Bone marrow (tissue), 2 donors: ENCODE results near the gene UBE2G1.
A peak's percentile ranks its signal among the peaks of the same experiment; 100 is the strongest.
"Not testable (repeated sequence)": the region's sequence is repeated elsewhere in the genome, so short reads cannot be mapped to it uniquely, and the experiment has no call there.

Experiments
- DNase-seq, 2 donors: peaks; one replicate each; lab custom pipeline; 2025; lab: John Stamatoyannopoulos, UW

UBE2G1 gene

GRCh38 chr17:4301066-4301465 is 65.4 kb downstream of the UBE2G1 start:
- no peak for DNase-seq

- no peak for DNase-seq
These were observed 69.1 kb downstream of the UBE2G1 start for GRCh38 chr17:4297351-4297750.

GRCh38 chr17:4295686-4296085 is 70.8 kb downstream of the UBE2G1 start:
- DNase-seq, result no peak

- DNase-seq, result peak in 1 of 2 donors; percentile 1
These were observed 72.9 kb downstream of the UBE2G1 start for GRCh38 chr17:4293572-4293971.

- no peak for DNase-seq
These were observed 78.8 kb downstream of the UBE2G1 start for GRCh38 chr17:4287710-4288109.

- no peak for DNase-seq
These were observed 90.0 kb downstream of the UBE2G1 start for GRCh38 chr17:4276514-4276913.

- no peak for DNase-seq
These were observed 93.5 kb downstream of the UBE2G1 start for GRCh38 chr17:4272972-4273368.

- no peak for DNase-seq
These were observed 94.1 kb downstream of the UBE2G1 start for GRCh38 chr17:4272213-4272971.

- no peak for DNase-seq
These were observed 95.7 kb downstream of the UBE2G1 start for GRCh38 chr17:4270736-4271135.

GRCh38 chr17:4269915-4270314 is 96.6 kb downstream of the UBE2G1 start:
- DNase-seq, result no peak

- no peak for DNase-seq
These were observed 99.1 kb downstream of the UBE2G1 start for GRCh38 chr17:4267402-4267801.

- DNase-seq, result no peak
These were observed 99.9 kb downstream of the UBE2G1 start for GRCh38 chr17:4266550-4266949.

- peak; percentile 93 to 95 for DNase-seq
These were observed 102.9 kb downstream of the UBE2G1 start, which contains the start of gene ANKFY1 for GRCh38 chr17:4263282-4264215. ANKFY1 (minus strand) TSS chr17:4263979; CDS start chr17:4263941, 38 bp downstream.

GRCh38 chr17:4262703-4263102 is 103.8 kb downstream of the UBE2G1 start:
- DNase-seq, result no peak

GRCh38 chr17:4261452-4261851 is 105.0 kb downstream of the UBE2G1 start:
- DNase-seq, result no peak

- no peak for DNase-seq
These were observed 107.6 kb downstream of the UBE2G1 start for GRCh38 chr17:4258867-4259266.

GRCh38 chr17:4256952-4257351 is 109.5 kb downstream of the UBE2G1 start:
- DNase-seq, result no peak

- DNase-seq, result not testable (repeated sequence)
These were observed 111.2 kb downstream of the UBE2G1 start for GRCh38 chr17:4255271-4255670.

- DNase-seq, result no peak
These were observed 115.6 kb downstream of the UBE2G1 start for GRCh38 chr17:4250887-4251286.

GRCh38 chr17:4249452-4250029 is 116.9 kb downstream of the UBE2G1 start:
- DNase-seq, result peak in 1 of 2 donors; percentile 45

GRCh38 chr17:4248504-4249277 is 117.8 kb downstream of the UBE2G1 start:
- no peak for DNase-seq

- no peak for DNase-seq
These were observed 118.5 kb downstream of the UBE2G1 start for GRCh38 chr17:4247971-4248388.
